ENCODE measurements around the gene ZDHHC9. TPM values are rescaled to one million over a fixed set of nuclear protein-coding genes. Genes with fewer than 3 reads are reported as not detected.

Gene ZDHHC9
- total RNA-seq, 1 donor from 2014 or later: 64.0 TPM

GRCh38 chrX:129808158-129808828 lies 35.4 kb downstream of the ZDHHC9 start:
- Mint-ChIP-seq H3K9me3 (ENCODE audit: unreplicated experiment) (peaks cover 2% of the 10 kb centered on the region), H3K27me3 (ENCODE audit: low read depth, unreplicated experiment) (no peaks in the 10 kb centered on the region), H3K27ac (ENCODE audit: unreplicated experiment) (no peak overlapping the region), H3K4me1 (ENCODE audit: low read depth, unreplicated experiment) (no peaks in the 10 kb centered on the region), H3K4me3 (ENCODE audit: unreplicated experiment) (no peak overlapping the region), H3K36me3 (ENCODE audit: low read depth, unreplicated experiment) (peaks cover 9% of the 10 kb centered on the region)
- no peaks in the 10 kb centered on the region for H3K79me2 ChIP-seq (ENCODE audit: insufficient read depth, low read length)
- TF ChIP-seq, protein P1, sequence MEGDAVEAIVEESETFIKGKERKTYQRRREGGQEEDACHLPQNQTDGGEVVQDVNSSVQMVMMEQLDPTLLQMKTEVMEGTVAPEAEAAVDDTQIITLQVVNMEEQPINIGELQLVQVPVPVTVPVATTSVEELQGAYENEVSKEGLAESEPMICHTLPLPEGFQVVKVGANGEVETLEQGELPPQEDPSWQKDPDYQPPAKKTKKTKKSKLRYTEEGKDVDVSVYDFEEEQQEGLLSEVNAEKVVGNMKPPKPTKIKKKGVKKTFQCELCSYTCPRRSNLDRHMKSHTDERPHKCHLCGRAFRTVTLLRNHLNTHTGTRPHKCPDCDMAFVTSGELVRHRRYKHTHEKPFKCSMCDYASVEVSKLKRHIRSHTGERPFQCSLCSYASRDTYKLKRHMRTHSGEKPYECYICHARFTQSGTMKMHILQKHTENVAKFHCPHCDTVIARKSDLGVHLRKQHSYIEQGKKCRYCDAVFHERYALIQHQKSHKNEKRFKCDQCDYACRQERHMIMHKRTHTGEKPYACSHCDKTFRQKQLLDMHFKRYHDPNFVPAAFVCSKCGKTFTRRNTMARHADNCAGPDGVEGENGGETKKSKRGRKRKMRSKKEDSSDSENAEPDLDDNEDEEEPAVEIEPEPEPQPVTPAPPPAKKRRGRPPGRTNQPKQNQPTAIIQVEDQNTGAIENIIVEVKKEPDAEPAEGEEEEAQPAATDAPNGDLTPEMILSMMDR (IDR thresholded peaks at IDR 0.05; ENCODE audit: insufficient read depth, low read depth, low read length): no peak
- no peak for TF ChIP-seq EZH2 (IDR thresholded peaks at IDR 0.05; ENCODE audit: insufficient read depth, low read length)
- H2AFZ ChIP-seq (ENCODE audit: low read depth, low read length): no peak overlapping the region
- FAIRE-seq (no peak), DNase-seq (ENCODE audit: low read depth) (no peak)
- no peak overlapping the region for H3K4me3 ChIP-seq (ENCODE audit: insufficient read depth, low read depth, low read length)
- H3K4me2 ChIP-seq (ENCODE audit: low read length): no peak overlapping the region
- H3K36me3 ChIP-seq (ENCODE audit: insufficient read depth, low read length): peaks cover 8% of the 10 kb centered on the region
- no peaks in the 10 kb centered on the region for H3K4me1 ChIP-seq (ENCODE audit: insufficient read depth, low read length)
- no peaks in the 10 kb centered on the region for H3K9me3 ChIP-seq (ENCODE audit: insufficient read depth, low read depth, low read length)
- H3K27me3 ChIP-seq (ENCODE audit: insufficient read depth, low read length): no peaks in the 10 kb centered on the region
- H3K9ac ChIP-seq (ENCODE audit: low read length): no peak overlapping the region
- H3K27ac ChIP-seq (ENCODE audit: low read depth, low read length): no peak overlapping the region
- no peaks in the 10 kb centered on the region for H4K20me1 ChIP-seq (ENCODE audit: insufficient read depth, low read length)

- TF ChIP-seq, protein P1 (IDR thresholded peaks at IDR 0.05; ENCODE audit: insufficient read depth, low read depth, low read length): no peak
- TF ChIP-seq EZH2 (IDR thresholded peaks at IDR 0.05; ENCODE audit: insufficient read depth, low read length): no peak
- Histone ChIP-seq H3K79me2 (ENCODE audit: insufficient read depth, low read length) (no peaks in the 10 kb centered on the region), H3K27ac (ENCODE audit: low read depth, low read length) (no peak overlapping the region), H3K36me3 (ENCODE audit: insufficient read depth, low read length) (peaks cover 4% of the 10 kb centered on the region), H3K4me3 (ENCODE audit: insufficient read depth, low read depth, low read length) (no peak overlapping the region), H2AFZ (ENCODE audit: low read depth, low read length) (no peak overlapping the region), H3K9ac (ENCODE audit: low read length) (no peak overlapping the region), H3K27me3 (ENCODE audit: insufficient read depth, low read length) (no peaks in the 10 kb centered on the region), H4K20me1 (ENCODE audit: insufficient read depth, low read length) (no peaks in the 10 kb centered on the region), H3K4me1 (ENCODE audit: insufficient read depth, low read length) (no peaks in the 10 kb centered on the region), H3K4me2 (ENCODE audit: low read length) (no peak overlapping the region), H3K9me3 (ENCODE audit: insufficient read depth, low read depth, low read length) (no peaks in the 10 kb centered on the region)
- Mint-ChIP-seq H3K9me3 (ENCODE audit: unreplicated experiment) (no peaks in the 10 kb centered on the region), H3K27ac (ENCODE audit: unreplicated experiment) (no peak overlapping the region), H3K36me3 (ENCODE audit: low read depth, unreplicated experiment) (peaks cover 7% of the 10 kb centered on the region), H3K4me3 (ENCODE audit: unreplicated experiment) (no peak overlapping the region), H3K27me3 (ENCODE audit: low read depth, unreplicated experiment) (no peaks in the 10 kb centered on the region), H3K4me1 (ENCODE audit: low read depth, unreplicated experiment) (no peaks in the 10 kb centered on the region)
- FAIRE-seq (no peak), DNase-seq (ENCODE audit: low read depth) (no peak)
These were observed 38.9 kb downstream of the ZDHHC9 start for GRCh38 chrX:129804806-129805205.

- Histone ChIP-seq H3K36me3 (ENCODE audit: insufficient read depth, low read length) (peaks cover 4% of the 10 kb centered on the region), H3K4me2 (ENCODE audit: low read length) (no peak overlapping the region), H3K27ac (ENCODE audit: low read depth, low read length) (no peak overlapping the region), H3K79me2 (ENCODE audit: insufficient read depth, low read length) (no peaks in the 10 kb centered on the region), H3K4me3 (ENCODE audit: insufficient read depth, low read depth, low read length) (no peak overlapping the region), H3K9me3 (ENCODE audit: insufficient read depth, low read depth, low read length) (no peaks in the 10 kb centered on the region), H2AFZ (ENCODE audit: low read depth, low read length) (no peak overlapping the region), H3K9ac (ENCODE audit: low read length) (no peak overlapping the region), H4K20me1 (ENCODE audit: insufficient read depth, low read length) (no peaks in the 10 kb centered on the region), H3K4me1 (ENCODE audit: insufficient read depth, low read length) (no peaks in the 10 kb centered on the region), H3K27me3 (ENCODE audit: insufficient read depth, low read length) (no peaks in the 10 kb centered on the region)
- DNase-seq (ENCODE audit: low read depth) (no peak), FAIRE-seq (no peak)
- Mint-ChIP-seq H3K4me1 (ENCODE audit: low read depth, unreplicated experiment) (no peaks in the 10 kb centered on the region), H3K27me3 (ENCODE audit: low read depth, unreplicated experiment) (no peaks in the 10 kb centered on the region), H3K9me3 (ENCODE audit: unreplicated experiment) (no peaks in the 10 kb centered on the region), H3K36me3 (ENCODE audit: low read depth, unreplicated experiment) (peaks cover 10% of the 10 kb centered on the region), H3K4me3 (ENCODE audit: unreplicated experiment) (no peak overlapping the region), H3K27ac (ENCODE audit: unreplicated experiment) (no peak overlapping the region)
- no peak for TF ChIP-seq EZH2 (IDR thresholded peaks at IDR 0.05; ENCODE audit: insufficient read depth, low read length)
- TF ChIP-seq, protein P1 (IDR thresholded peaks at IDR 0.05; ENCODE audit: insufficient read depth, low read depth, low read length): no peak
These were observed 40.8 kb downstream of the ZDHHC9 start for GRCh38 chrX:129802863-129803262.

Measured in astrocyte (in vitro differentiated cells and primary cell).